ENCODE data around the gene ABCC8. TPM values are rescaled to one million over a fixed set of nuclear protein-coding genes. Genes with fewer than 3 reads are reported as not detected.
A peak's percentile ranks its signal among the peaks of the same experiment; 100 is the strongest.

The ABCC8 gene
- polyA plus RNA-seq, 1 of the 3 experiments (the other 2 are of a cell fraction): 1.1 TPM

- CTCF ChIA-PET: interaction anchor here (0.6 to 45.6 kb wide), 3 partner anchors 23 to 256 kb away, joined by 3 to 1101 read pairs (median 499); partner anchors contain the start of gene KCNJ11
- no peaks in the 10 kb centered on the region for H3K9me3 ChIP-seq
- no peaks in the 10 kb centered on the region for H3F3A ChIP-seq (replicated peaks; ENCODE audit: insufficient read depth)
- no peak for TF ChIP-seq NRF1 (IDR thresholded peaks at IDR 0.05; ENCODE audit: low read depth, low read length)
- TF ChIP-seq FOSL2 (IDR thresholded peaks at IDR 0.05; ENCODE audit: borderline replicate concordance, low read depth): no peak
- no peak for TF ChIP-seq TAF1 (IDR thresholded peaks at IDR 0.05; ENCODE audit: borderline replicate concordance, low read depth, low read length)
- TF ChIP-seq JUND (IDR thresholded peaks at IDR 0.05): no peak
- TF ChIP-seq MAX (IDR thresholded peaks at IDR 0.05; ENCODE audit: low read depth): no peak
- TF ChIP-seq USF2 (IDR thresholded peaks at IDR 0.05; ENCODE audit: borderline replicate concordance, low read depth, low read length): no peak
- TF ChIP-seq FOXJ3 (CRISPR knock-in tag; IDR thresholded peaks at IDR 0.05): no peak
- TF ChIP-seq RXRA (IDR thresholded peaks at IDR 0.05; ENCODE audit: borderline replicate concordance, low read depth): no peak
- no peak for TF ChIP-seq MEF2A (IDR thresholded peaks at IDR 0.05; ENCODE audit: borderline replicate concordance, low read depth)
- TF ChIP-seq FOXM1 (IDR thresholded peaks at IDR 0.05; ENCODE audit: low read depth): no peak
- TF ChIP-seq PBX3 (IDR thresholded peaks at IDR 0.05): no peak
- TF ChIP-seq NFIC (IDR thresholded peaks at IDR 0.05; ENCODE audit: borderline replicate concordance): no peak
- TF ChIP-seq SMC3 (IDR thresholded peaks at IDR 0.05; ENCODE audit: low read depth, low read length): no peak
- no peak for TF ChIP-seq RCOR1 (IDR thresholded peaks at IDR 0.05; ENCODE audit: low read length)
- 36% methylated on average over 3 of the region's 12 CpGs for WGBS (ENCODE audit: low lambda C conversion rate)
- DNase-seq: no peak
- H3K79me2 ChIP-seq (ENCODE audit: insufficient read depth): no peaks in the 10 kb centered on the region
- H3K4me1 ChIP-seq (ENCODE audit: control insufficient read depth in 1 of 2, insufficient read depth in 2 of 2, low read depth in 1 of 2, low read length in 1 of 2): peaks cover 0 to 4% of the 10 kb centered on the region in 2 experiments; a peak in 1 of 4 replicates
- no peak overlapping the region for H3K27ac ChIP-seq (ENCODE audit: low read depth in 2 of 2, low read length in 1 of 2)
- no peaks in the 10 kb centered on the region for H3K9me2 ChIP-seq
- no peaks in the 10 kb centered on the region for H4K20me1 ChIP-seq (ENCODE audit: insufficient read depth)
- POLR2A ChIA-PET: no interaction called here
- H3K9ac ChIP-seq: no peak overlapping the region
- 0 out of 2 replicates have a peak, but pooled peaks cover 6% of the 10 kb centered on the region for H3K27me3 ChIP-seq (ENCODE audit: insufficient read depth)
- H2AFZ ChIP-seq (ENCODE audit: low read depth): no peak overlapping the region
- H3K36me3 ChIP-seq (replicated peaks in 1 of 2; ENCODE audit: control insufficient read depth in 1 of 2, insufficient read depth in 2 of 2, low read length in 1 of 2): no peaks in the 10 kb centered on the region
- H3K4me3 ChIP-seq (ENCODE audit: low read depth in 2 of 2, low read length in 1 of 2): no peak overlapping the region
- H3K4me2 ChIP-seq: no peak overlapping the region
These were observed 24.0 kb upstream of the ABCC8 start for GRCh38 chr11:17500673-17501072.

GRCh38 chr11:17498475-17498874 is 21.8 kb upstream of the ABCC8 start:
- no peak overlapping the region for H3K4me3 ChIP-seq (ENCODE audit: low read depth in 2 of 2, low read length in 1 of 2)
- no peaks in the 10 kb centered on the region for H3K79me2 ChIP-seq (ENCODE audit: insufficient read depth)
- H3K9me2 ChIP-seq: no peaks in the 10 kb centered on the region
- no peak overlapping the region for H3K27ac ChIP-seq (ENCODE audit: low read depth in 2 of 2, low read length in 1 of 2)
- 0 out of 2 replicates have a peak, but pooled peaks cover 6% of the 10 kb centered on the region for H3K27me3 ChIP-seq (ENCODE audit: insufficient read depth)
- H3F3A ChIP-seq (replicated peaks; ENCODE audit: insufficient read depth): no peaks in the 10 kb centered on the region
- H3K4me2 ChIP-seq: no peak overlapping the region
- no peaks in the 10 kb centered on the region for H4K20me1 ChIP-seq (ENCODE audit: insufficient read depth)
- H3K9ac ChIP-seq: no peak overlapping the region
- ChIA-PET POLR2A (no interaction called here), CTCF (interaction anchor here (0.7 to 45.6 kb wide), 3 partner anchors 25 to 112 kb away, joined by 3 to 1101 read pairs (median 499); partner anchors contain the start of gene KCNJ11)
- DNase-seq: no peak
- no peaks in the 10 kb centered on the region; a peak in 1 of 4 replicates for H3K4me1 ChIP-seq (ENCODE audit: control insufficient read depth in 1 of 2, insufficient read depth in 2 of 2, low read depth in 1 of 2, low read length in 1 of 2)
- TF ChIP-seq RAD21 (IDR thresholded peaks at IDR 0.05; ENCODE audit: low read length): no peak
- peak; percentile 36 for TF ChIP-seq CTCF (IDR thresholded peaks at IDR 0.05)
- no peaks in the 10 kb centered on the region for H3K36me3 ChIP-seq (replicated peaks in 1 of 2; ENCODE audit: control insufficient read depth in 1 of 2, insufficient read depth in 2 of 2, low read length in 1 of 2)
- WGBS (ENCODE audit: low lambda C conversion rate): 40% methylated on average over 5 of the region's 5 CpGs
- H2AFZ ChIP-seq (ENCODE audit: low read depth): no peak overlapping the region
- H3K9me3 ChIP-seq: no peaks in the 10 kb centered on the region

Data from SK-N-SH (cell line).